Ovary (tissue), 3 donors: ENCODE data around the gene AQP10.
"Not testable (repeated sequence)": the region's sequence is repeated elsewhere in the genome, so short reads cannot be mapped to it uniquely, and the experiment has no call there.

ENCODE experiments used
- EP300 ChIP-seq: sonication (generic); formaldehyde crosslinking; IDR thresholded peaks from one replicate; pipeline ENCODE4 v1.6.1; 2017; ENCODE audit warnings: antibody characterized with exemption
- POLR2A ChIP-seq: fragments of 450-650 bp; IDR thresholded peaks from one replicate; pipeline ENCODE4 v1.6.1; 2017; ENCODE audit warnings: antibody characterized with exemption, mild to moderate bottlenecking, moderate library complexity
- TF ChIP-seq, protein P1 (sequence below), 3 donors: fragments of 450-650 bp in 2 of 3; fragments of 200-600 bp in 1 of 3; IDR thresholded peaks; one replicate each; pipeline versions ENCODE4 v1.5.1 to v1.8.0; 2016 to 2022; ENCODE audit warnings: antibody characterized with exemption in 3 of 3, mild to moderate bottlenecking in 1 of 3
- donor health status: DM: no; HTN: no; CAD: no.

DNA sequence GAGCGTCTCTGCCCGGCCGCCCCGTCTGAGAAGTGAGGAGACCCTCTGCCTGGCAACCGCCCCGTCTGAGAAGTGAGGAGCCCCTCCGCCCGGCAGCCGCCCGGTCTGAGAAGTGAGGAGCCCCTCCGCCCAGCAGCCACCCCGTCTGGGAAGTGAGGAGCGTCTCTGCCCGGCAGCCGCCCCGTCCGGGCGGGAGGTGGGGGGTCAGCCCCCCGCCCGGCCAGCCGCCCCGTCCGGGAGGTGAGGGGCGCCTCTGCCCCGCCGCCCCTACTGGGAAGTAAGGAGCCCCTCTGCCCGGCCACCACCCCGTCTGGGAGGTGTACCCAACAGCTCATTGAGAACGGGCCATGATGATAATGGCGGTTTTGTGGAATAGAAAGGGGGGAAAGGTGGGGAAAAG lies 33.3 kb upstream of the AQP10 start:
- not testable (repeated sequence) for TF ChIP-seq POLR2A, EP300
- TF ChIP-seq, protein P1, sequence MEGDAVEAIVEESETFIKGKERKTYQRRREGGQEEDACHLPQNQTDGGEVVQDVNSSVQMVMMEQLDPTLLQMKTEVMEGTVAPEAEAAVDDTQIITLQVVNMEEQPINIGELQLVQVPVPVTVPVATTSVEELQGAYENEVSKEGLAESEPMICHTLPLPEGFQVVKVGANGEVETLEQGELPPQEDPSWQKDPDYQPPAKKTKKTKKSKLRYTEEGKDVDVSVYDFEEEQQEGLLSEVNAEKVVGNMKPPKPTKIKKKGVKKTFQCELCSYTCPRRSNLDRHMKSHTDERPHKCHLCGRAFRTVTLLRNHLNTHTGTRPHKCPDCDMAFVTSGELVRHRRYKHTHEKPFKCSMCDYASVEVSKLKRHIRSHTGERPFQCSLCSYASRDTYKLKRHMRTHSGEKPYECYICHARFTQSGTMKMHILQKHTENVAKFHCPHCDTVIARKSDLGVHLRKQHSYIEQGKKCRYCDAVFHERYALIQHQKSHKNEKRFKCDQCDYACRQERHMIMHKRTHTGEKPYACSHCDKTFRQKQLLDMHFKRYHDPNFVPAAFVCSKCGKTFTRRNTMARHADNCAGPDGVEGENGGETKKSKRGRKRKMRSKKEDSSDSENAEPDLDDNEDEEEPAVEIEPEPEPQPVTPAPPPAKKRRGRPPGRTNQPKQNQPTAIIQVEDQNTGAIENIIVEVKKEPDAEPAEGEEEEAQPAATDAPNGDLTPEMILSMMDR (IDR thresholded peaks at IDR 0.05), result not testable (repeated sequence)
